Osteoblast (primary cell): ENCODE measurements around the gene C13orf46. TPM values are rescaled to one million over a fixed set of nuclear protein-coding genes. Genes with fewer than 3 reads are reported as not detected.
A peak's percentile ranks its signal among the peaks of the same experiment; 100 is the strongest.

ENCODE experiments used
- DNase-seq: peaks from one replicate; pipeline ENCODE4 v3.0.0; 2011; ENCODE audit warnings: low spot score, mixed read lengths; ENCODE audit not compliant: insufficient read length; ENCODE audit errors: missing footprints
- H2AFZ ChIP-seq: 2 replicates; pipeline ENCODE4 v1.6.0; 2011; ENCODE audit warnings: mild to moderate bottlenecking, low read length
- H3K27ac ChIP-seq: 2 replicates; pipeline ENCODE4 v1.5.1; 2011; ENCODE audit warnings: mild to moderate bottlenecking, low read depth, low read length, moderate library complexity
- H3K27me3 ChIP-seq: 2 replicates; pipeline ENCODE4 v1.6.0; 2012; ENCODE audit warnings: mild to moderate bottlenecking, control low read depth, inconsistent platforms, low read length, moderate library complexity; ENCODE audit not compliant: insufficient read depth
- H3K36me3 ChIP-seq: 2 replicates; pipeline ENCODE4 v1.5.1; 2011; ENCODE audit warnings: mild to moderate bottlenecking, low read length, control low read depth, moderate library complexity; ENCODE audit not compliant: insufficient read depth
- H3K4me1 ChIP-seq: 2 replicates; pipeline ENCODE4 v1.5.1; 2011; ENCODE audit warnings: mild to moderate bottlenecking, low read length, control low read depth, moderate library complexity; ENCODE audit not compliant: insufficient read depth
- H3K4me2 ChIP-seq: 2 replicates; pipeline ENCODE4 v1.6.0; 2011; ENCODE audit warnings: mild to moderate bottlenecking, low read length; ENCODE audit not compliant: insufficient read depth
- H3K4me3 ChIP-seq: fragments of 200-600 bp; sonication (generic); 3 replicates; pipeline ENCODE4 v1.5.1; 2012; ENCODE audit warnings: mild to moderate bottlenecking, low read length, inconsistent platforms; ENCODE audit not compliant: insufficient read depth
- H3K79me2 ChIP-seq: 2 replicates; pipeline ENCODE4 v1.6.0; 2012; ENCODE audit warnings: mild to moderate bottlenecking, low read length, control low read depth, inconsistent platforms; ENCODE audit not compliant: insufficient read depth
- H3K9me3 ChIP-seq: 2 replicates; pipeline ENCODE4 v1.5.1; 2011; ENCODE audit warnings: low read depth, low read length, control low read depth
- H4K20me1 ChIP-seq: 2 replicates; pipeline ENCODE4 v1.6.0; 2012; ENCODE audit warnings: mild to moderate bottlenecking, low read length, control low read depth; ENCODE audit not compliant: insufficient read depth
- total RNA-seq: library from RNA; depleted of rRNA; stranded (reverse); fragments of >200 nt; gene quantifications from 2 replicates; pipeline ENCODE4 v1.2.3, GENCODE V29; 2012
- TF ChIP-seq, protein P1 (sequence below): IDR thresholded peaks from 2 replicates; pipeline ENCODE4 v1.5.1; 2011; ENCODE audit warnings: mild to moderate bottlenecking, low read depth, low read length, moderate library complexity; ENCODE audit errors: extremely low read depth

Gene C13orf46
- total RNA-seq, 1 donor = 0.36 TPM

GRCh38 chr13:113946409-113947181, 27.3 kb downstream of the C13orf46 start:
- peak; percentile 88 for DNase-seq
- H3K79me2 ChIP-seq = no peaks in the 10 kb centered on the region

DNA sequence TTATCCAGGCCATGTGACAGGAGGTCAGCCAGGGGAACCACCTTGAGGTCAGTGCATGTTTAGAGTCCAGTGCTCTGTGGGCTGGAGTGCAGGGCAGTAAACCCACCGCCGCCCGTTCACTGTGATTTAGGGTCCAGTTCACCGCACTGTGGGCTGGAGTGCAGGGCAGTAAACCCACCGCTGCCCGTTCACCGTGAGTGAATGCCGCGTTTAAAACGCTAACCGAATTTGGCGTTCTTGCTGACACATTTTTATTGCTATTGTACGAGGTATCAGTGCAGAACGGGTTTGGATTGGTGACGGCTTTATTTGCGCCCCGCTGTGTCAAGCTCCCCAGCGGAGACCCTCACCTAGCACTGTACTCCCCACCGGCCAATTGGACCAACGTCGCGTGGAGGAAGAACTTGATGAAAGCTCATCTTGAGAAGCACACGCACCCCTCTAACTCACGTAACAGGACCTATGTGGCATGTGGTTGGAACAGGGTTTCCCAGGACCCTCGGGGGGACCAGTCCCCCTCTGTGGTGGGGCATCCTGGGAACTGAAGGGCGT, 27.9 kb downstream of the C13orf46 start:
- TF ChIP-seq, protein P1, sequence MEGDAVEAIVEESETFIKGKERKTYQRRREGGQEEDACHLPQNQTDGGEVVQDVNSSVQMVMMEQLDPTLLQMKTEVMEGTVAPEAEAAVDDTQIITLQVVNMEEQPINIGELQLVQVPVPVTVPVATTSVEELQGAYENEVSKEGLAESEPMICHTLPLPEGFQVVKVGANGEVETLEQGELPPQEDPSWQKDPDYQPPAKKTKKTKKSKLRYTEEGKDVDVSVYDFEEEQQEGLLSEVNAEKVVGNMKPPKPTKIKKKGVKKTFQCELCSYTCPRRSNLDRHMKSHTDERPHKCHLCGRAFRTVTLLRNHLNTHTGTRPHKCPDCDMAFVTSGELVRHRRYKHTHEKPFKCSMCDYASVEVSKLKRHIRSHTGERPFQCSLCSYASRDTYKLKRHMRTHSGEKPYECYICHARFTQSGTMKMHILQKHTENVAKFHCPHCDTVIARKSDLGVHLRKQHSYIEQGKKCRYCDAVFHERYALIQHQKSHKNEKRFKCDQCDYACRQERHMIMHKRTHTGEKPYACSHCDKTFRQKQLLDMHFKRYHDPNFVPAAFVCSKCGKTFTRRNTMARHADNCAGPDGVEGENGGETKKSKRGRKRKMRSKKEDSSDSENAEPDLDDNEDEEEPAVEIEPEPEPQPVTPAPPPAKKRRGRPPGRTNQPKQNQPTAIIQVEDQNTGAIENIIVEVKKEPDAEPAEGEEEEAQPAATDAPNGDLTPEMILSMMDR = no peak
- Histone ChIP-seq H3K27ac (no peak overlapping the region), H3K9me3 (no peaks in the 10 kb centered on the region), H3K4me1 (no peaks in the 10 kb centered on the region), H3K4me3 (no peak overlapping the region), H2AFZ (no peak overlapping the region), H3K27me3 (no peaks in the 10 kb centered on the region), H3K79me2 (no peaks in the 10 kb centered on the region), H4K20me1 (peaks cover 2% of the 10 kb centered on the region), H3K4me2 (no peak overlapping the region), H3K36me3 (no peaks in the 10 kb centered on the region)
- peak; percentile 69 for DNase-seq

More at GRCh38 chr13:113946409-113947181, 27.3 kb downstream of the C13orf46 start:
- Histone ChIP-seq H3K4me2 (no peak overlapping the region), H3K4me1 (no peaks in the 10 kb centered on the region), H4K20me1 (peaks cover 2% of the 10 kb centered on the region), H3K27me3 (no peaks in the 10 kb centered on the region), H2AFZ (no peak overlapping the region), H3K4me3 (no peak overlapping the region), H3K27ac (no peak overlapping the region), H3K36me3 (no peaks in the 10 kb centered on the region), H3K9me3 (no peaks in the 10 kb centered on the region)
- TF ChIP-seq, protein P1 = no peak

DNA sequence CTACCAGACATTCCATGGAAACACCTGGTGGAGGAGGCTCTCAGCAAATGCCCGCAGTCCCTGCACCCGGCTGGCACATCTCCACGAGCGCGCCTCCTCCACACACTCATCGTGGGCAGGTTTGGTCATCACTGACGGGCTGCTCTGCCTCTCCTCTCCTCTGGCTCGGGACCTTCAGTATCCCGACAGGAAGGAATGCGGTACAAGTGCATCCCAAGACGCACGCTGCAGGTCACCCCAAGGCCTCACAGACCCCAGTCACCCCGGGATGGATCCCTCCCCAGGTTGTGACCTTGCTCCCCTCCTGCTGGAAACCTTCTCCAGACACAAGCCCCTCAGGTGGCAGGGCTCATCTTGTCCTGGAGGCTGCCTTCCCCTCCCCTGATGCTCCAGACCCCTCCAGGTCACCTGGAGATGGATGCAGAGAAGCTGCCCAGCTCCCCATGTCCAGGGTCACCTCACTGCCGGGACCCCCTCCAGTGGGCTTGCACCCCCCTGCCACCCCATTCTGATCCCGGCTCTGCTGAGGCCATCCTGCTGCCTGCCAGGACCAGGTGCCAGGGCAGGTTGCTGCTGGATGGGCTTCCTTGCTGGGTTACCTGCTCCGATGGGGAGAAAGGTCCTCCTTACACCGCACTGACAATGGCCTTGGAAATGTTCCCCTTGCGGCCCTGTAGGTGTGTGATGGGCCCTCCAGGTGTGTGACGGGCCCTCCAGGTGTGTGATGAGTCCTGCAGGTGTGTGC, 29.9 kb downstream of the C13orf46 start:
- no peaks in the 10 kb centered on the region for H3K79me2 ChIP-seq
- TF ChIP-seq, protein P1 = no peak
- DNase-seq = peak; percentile 76
- no peak overlapping the region for H3K4me2 ChIP-seq
- H3K9me3 ChIP-seq = no peaks in the 10 kb centered on the region
- no peak overlapping the region for H3K27ac ChIP-seq
- H4K20me1 ChIP-seq = no peaks in the 10 kb centered on the region
- H3K36me3 ChIP-seq = no peaks in the 10 kb centered on the region
- no peaks in the 10 kb centered on the region for H3K27me3 ChIP-seq
- H3K4me3 ChIP-seq = no peak overlapping the region
- H3K4me1 ChIP-seq = no peaks in the 10 kb centered on the region
- H2AFZ ChIP-seq = no peak overlapping the region
